ENCODE data around the gene CDKAL1. TPM values are rescaled to one million over a fixed set of nuclear protein-coding genes. Genes with fewer than 3 reads are reported as not detected.
A peak's percentile ranks its signal among the peaks of the same experiment; 100 is the strongest.

Gene CDKAL1
- total and polyA plus RNA-seq, 9 of the 15 experiments (the other 6 are each of a cell fraction or from before 2014, with no cell fraction given), result 11.2 to 36.3 (median 20.1) TPM

DNA sequence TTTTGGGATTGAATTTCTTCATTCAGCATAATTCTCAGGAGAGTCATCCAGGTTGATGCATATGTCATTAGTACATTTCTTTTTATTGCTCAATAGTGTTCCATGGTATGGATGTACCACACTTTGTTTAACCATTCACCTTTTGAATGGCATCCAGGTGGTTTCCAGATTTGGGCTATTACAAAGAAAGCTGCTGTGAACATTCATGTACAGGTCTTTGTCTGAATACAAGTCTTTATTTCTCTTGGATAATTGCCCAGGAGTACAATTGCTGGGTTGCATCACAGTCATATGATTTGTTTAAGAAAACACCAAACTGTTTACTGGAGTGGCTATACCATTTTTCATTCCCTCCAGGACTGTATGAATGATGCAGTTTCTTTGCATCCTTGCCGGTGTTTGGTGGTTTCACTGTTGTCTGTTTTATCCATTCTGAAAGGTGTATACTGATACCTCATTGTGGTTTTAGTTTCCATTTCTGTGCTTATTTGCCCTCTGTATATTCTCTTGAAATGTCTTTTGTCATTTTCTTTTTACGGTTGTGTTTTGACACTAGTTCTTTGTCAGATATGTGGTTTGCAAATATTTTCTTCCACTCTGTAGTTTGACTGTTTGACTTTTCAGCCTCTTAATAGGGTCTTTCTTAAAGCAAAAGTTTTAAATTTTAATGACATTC is 8.8 kb downstream of the CDKAL1 start:
- Histone ChIP-seq H3K4me1 (replicated peaks in 1 of 2; ENCODE audit: control insufficient read depth in 2 of 2, insufficient read depth in 2 of 2, low read length in 2 of 2) (peaks cover 0 to 3% of the 10 kb centered on the region in 2 experiments; a peak in 1 of 5 replicates), H3K36me3 (ENCODE audit: control insufficient read depth, insufficient read depth, low read length) (peaks cover 75% of the 10 kb centered on the region), H3K4me2 (ENCODE audit: insufficient read depth, low read length) (no peak overlapping the region), H2AFZ (ENCODE audit: low read depth, low read length) (no peak overlapping the region), H4K20me1 (replicated peaks; ENCODE audit: control insufficient read depth, insufficient read depth, low read length) (0 out of 2 replicates have a peak, but pooled peaks cover 4% of the 10 kb centered on the region), H3K9me3 (replicated peaks; ENCODE audit: control insufficient read depth, insufficient read depth, low read depth, low read length) (peaks cover 2% of the 10 kb centered on the region; the same call in 1 of the 2 replicates), H3K27ac (ENCODE audit: extremely low read depth, low read depth, low read length) (no peak overlapping the region), H3K4me3 (no peak overlapping the region), H3K9ac (ENCODE audit: insufficient read depth in 1 of 2, low read depth in 2 of 2, low read length in 2 of 2) (no peak overlapping the region), H3K27me3 (ENCODE audit: control insufficient read depth in 2 of 2, insufficient read depth in 2 of 2, low read length in 2 of 2) (no peaks in the 10 kb centered on the region), H3K9me1 (ENCODE audit: control insufficient read depth, insufficient read depth, low read length) (no peaks in the 10 kb centered on the region), H3K79me2 (ENCODE audit: control insufficient read depth, insufficient read depth, low read length) (peaks cover 52% of the 10 kb centered on the region)
- ATAC-seq (no peak), DNase-seq (ENCODE audit: extremely low read depth in 1 of 4, low spot score in 3 of 4) (no peak), FAIRE-seq (no peak)
- in situ Hi-C loops (cut with MboI), result no loop called here
- TF ChIP-seq CEBPG (CRISPR knock-in tag; IDR thresholded peaks at IDR 0.05) (no peak), CEBPG (tag; conservative IDR thresholded peaks at IDR 0.05 in 1 of 2, IDR thresholded peaks at IDR 0.05 in 1 of 2) (peak; percentile 64 to 69), CEBPB (tag; IDR thresholded peaks at IDR 0.05) (peak; percentile 45; the same call in 1 of the 2 replicates)
- TF ChIP-seq, protein P1, sequence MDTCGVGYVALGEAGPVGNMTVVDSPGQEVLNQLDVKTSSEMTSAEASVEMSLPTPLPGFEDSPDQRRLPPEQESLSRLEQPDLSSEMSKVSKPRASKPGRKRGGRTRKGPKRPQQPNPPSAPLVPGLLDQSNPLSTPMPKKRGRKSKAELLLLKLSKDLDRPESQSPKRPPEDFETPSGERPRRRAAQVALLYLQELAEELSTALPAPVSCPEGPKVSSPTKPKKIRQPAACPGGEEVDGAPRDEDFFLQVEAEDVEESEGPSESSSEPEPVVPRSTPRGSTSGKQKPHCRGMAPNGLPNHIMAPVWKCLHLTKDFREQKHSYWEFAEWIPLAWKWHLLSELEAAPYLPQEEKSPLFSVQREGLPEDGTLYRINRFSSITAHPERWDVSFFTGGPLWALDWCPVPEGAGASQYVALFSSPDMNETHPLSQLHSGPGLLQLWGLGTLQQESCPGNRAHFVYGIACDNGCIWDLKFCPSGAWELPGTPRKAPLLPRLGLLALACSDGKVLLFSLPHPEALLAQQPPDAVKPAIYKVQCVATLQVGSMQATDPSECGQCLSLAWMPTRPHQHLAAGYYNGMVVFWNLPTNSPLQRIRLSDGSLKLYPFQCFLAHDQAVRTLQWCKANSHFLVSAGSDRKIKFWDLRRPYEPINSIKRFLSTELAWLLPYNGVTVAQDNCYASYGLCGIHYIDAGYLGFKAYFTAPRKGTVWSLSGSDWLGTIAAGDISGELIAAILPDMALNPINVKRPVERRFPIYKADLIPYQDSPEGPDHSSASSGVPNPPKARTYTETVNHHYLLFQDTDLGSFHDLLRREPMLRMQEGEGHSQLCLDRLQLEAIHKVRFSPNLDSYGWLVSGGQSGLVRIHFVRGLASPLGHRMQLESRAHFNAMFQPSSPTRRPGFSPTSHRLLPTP (IDR thresholded peaks at IDR 0.05; ENCODE audit: borderline replicate concordance, extremely low read depth, insufficient read length), result no peak
- CTCF ChIA-PET (ENCODE audit: low intra/inter-chr PET ratio), result no interaction called here
- POLR2A ChIA-PET, result no interaction called here
- BruUV-seq (replicated peaks), result no TSS peak
- WGBS (ENCODE audit: insufficient coverage, low coverage, missing lambda C conversion rate), result 93% methylated on average over 2 of the region's 2 CpGs
- intact Hi-C loops (cut with micrococcal nuclease), result no loop called here

Data from K562 (cell line).